ENCODE data around the gene KLHDC7B. TPM values are rescaled to one million over a fixed set of nuclear protein-coding genes. Genes with fewer than 3 reads are reported as not detected.

KLHDC7B gene
- total RNA-seq, 1 experiment from 2014 or later: 1.6 TPM

DNA sequence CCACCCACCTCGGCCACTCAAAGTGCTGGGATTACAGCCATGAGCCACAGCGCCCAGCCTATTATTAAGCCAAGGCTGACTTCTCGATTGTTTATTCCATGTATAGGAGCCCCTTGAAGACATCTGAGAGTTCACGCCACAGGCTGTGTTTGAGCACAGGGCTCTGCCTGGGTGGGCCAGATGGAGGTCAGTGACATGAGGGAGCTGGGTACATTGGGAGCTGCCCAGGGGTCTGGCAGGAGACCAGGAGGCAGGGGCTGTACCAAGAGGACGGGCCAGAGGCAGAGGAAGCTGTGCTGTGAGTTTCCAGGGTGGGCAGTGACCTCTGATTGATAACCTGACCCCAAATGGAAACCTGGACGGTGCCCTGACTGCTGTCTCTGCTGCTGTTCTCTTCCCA, 43.6 kb upstream of the KLHDC7B start:
- CTCF ChIA-PET: interaction anchor here (0.7 to 1.4 kb wide), 2 partner anchors 23 to 43 kb away, joined by 4 read pairs; no protein-coding TSS in a partner anchor
- TF ChIP-seq, protein P1, sequence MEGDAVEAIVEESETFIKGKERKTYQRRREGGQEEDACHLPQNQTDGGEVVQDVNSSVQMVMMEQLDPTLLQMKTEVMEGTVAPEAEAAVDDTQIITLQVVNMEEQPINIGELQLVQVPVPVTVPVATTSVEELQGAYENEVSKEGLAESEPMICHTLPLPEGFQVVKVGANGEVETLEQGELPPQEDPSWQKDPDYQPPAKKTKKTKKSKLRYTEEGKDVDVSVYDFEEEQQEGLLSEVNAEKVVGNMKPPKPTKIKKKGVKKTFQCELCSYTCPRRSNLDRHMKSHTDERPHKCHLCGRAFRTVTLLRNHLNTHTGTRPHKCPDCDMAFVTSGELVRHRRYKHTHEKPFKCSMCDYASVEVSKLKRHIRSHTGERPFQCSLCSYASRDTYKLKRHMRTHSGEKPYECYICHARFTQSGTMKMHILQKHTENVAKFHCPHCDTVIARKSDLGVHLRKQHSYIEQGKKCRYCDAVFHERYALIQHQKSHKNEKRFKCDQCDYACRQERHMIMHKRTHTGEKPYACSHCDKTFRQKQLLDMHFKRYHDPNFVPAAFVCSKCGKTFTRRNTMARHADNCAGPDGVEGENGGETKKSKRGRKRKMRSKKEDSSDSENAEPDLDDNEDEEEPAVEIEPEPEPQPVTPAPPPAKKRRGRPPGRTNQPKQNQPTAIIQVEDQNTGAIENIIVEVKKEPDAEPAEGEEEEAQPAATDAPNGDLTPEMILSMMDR (IDR thresholded peaks at IDR 0.05; ENCODE audit: unreplicated experiment): no peak
- no peaks in the 10 kb centered on the region for H3K27me3 Mint-ChIP-seq (ENCODE audit: unreplicated experiment)
- H3K4me3 Mint-ChIP-seq (ENCODE audit: low read depth, unreplicated experiment): no peak overlapping the region
- no TSS peak for BruUV-seq (replicated peaks)
- H3K36me3 Mint-ChIP-seq (ENCODE audit: insufficient read depth, unreplicated experiment): peaks cover 22% of the 10 kb centered on the region
- intact Hi-C loops (cut with micrococcal nuclease; ENCODE audit: unreplicated experiment): no loop called here
- no peaks in the 10 kb centered on the region for H3K9me3 Mint-ChIP-seq (ENCODE audit: low read depth, unreplicated experiment)
- no peak for DNase-seq
- peaks cover 20% of the 10 kb centered on the region for H3K4me1 Mint-ChIP-seq (ENCODE audit: low read depth, unreplicated experiment)
- H3K27ac Mint-ChIP-seq (ENCODE audit: unreplicated experiment): no peak overlapping the region

GRCh38 chr22:50502628-50503474, 42.8 kb upstream of the KLHDC7B start:
- peaks cover 28% of the 10 kb centered on the region for H3K36me3 Mint-ChIP-seq (ENCODE audit: insufficient read depth, unreplicated experiment)
- BruUV-seq (replicated peaks): TSS peak; percentile 30

GRCh38 chr22:50503475-50504145, 42.1 kb upstream of the KLHDC7B start:
- BruUV-seq (replicated peaks): no TSS peak
- TF ChIP-seq, protein P1 (IDR thresholded peaks at IDR 0.05; ENCODE audit: unreplicated experiment): peak; percentile 45
- Mint-ChIP-seq H3K27ac (ENCODE audit: unreplicated experiment) (no peak overlapping the region), H3K27me3 (ENCODE audit: unreplicated experiment) (no peaks in the 10 kb centered on the region), H3K4me1 (ENCODE audit: low read depth, unreplicated experiment) (peaks cover 8% of the 10 kb centered on the region), H3K4me3 (ENCODE audit: low read depth, unreplicated experiment) (no peak overlapping the region), H3K36me3 (ENCODE audit: insufficient read depth, unreplicated experiment) (peaks cover 35% of the 10 kb centered on the region), H3K9me3 (ENCODE audit: low read depth, unreplicated experiment) (no peaks in the 10 kb centered on the region)
- intact Hi-C loops (cut with micrococcal nuclease; ENCODE audit: unreplicated experiment): no loop called here
- CTCF ChIA-PET: interaction anchor here (0.6 kb wide), 3 partner anchors 34 to 355 kb away, joined by 3 to 4 read pairs (median 4); no protein-coding TSS in a partner anchor
- DNase-seq: no peak

More at GRCh38 chr22:50502628-50503474, 42.8 kb upstream of the KLHDC7B start:
- no peak for DNase-seq
- no peaks in the 10 kb centered on the region for H3K9me3 Mint-ChIP-seq (ENCODE audit: low read depth, unreplicated experiment)
- no peaks in the 10 kb centered on the region for H3K27me3 Mint-ChIP-seq (ENCODE audit: unreplicated experiment)
- intact Hi-C loops (cut with micrococcal nuclease; ENCODE audit: unreplicated experiment): no loop called here
- H3K4me1 Mint-ChIP-seq (ENCODE audit: low read depth, unreplicated experiment): peaks cover 13% of the 10 kb centered on the region
- CTCF ChIA-PET: interaction anchor here (1.4 kb wide), 1 partner anchor 43 kb away, joined by 4 read pairs; no protein-coding TSS in a partner anchor
- TF ChIP-seq, protein P1 (IDR thresholded peaks at IDR 0.05; ENCODE audit: unreplicated experiment): no peak
- H3K27ac Mint-ChIP-seq (ENCODE audit: unreplicated experiment): no peak overlapping the region
- no peak overlapping the region for H3K4me3 Mint-ChIP-seq (ENCODE audit: low read depth, unreplicated experiment)

- H3K4me1 Mint-ChIP-seq (ENCODE audit: low read depth, unreplicated experiment): peaks cover 12% of the 10 kb centered on the region
- H3K9me3 Mint-ChIP-seq (ENCODE audit: low read depth, unreplicated experiment): no peaks in the 10 kb centered on the region
- BruUV-seq (replicated peaks): no TSS peak
- H3K27ac Mint-ChIP-seq (ENCODE audit: unreplicated experiment): no peak overlapping the region
- TF ChIP-seq, protein P1 (IDR thresholded peaks at IDR 0.05; ENCODE audit: unreplicated experiment): no peak
- H3K4me3 Mint-ChIP-seq (ENCODE audit: low read depth, unreplicated experiment): no peak overlapping the region
- no peak for DNase-seq
- H3K36me3 Mint-ChIP-seq (ENCODE audit: insufficient read depth, unreplicated experiment): peaks cover 41% of the 10 kb centered on the region
- H3K27me3 Mint-ChIP-seq (ENCODE audit: unreplicated experiment): no peaks in the 10 kb centered on the region
- CTCF ChIA-PET: no interaction called here
- intact Hi-C loops (cut with micrococcal nuclease; ENCODE audit: unreplicated experiment): no loop called here
These were observed 41.1 kb upstream of the KLHDC7B start for GRCh38 chr22:50504369-50505211.
